ENCODE data around the gene RAB44. TPM values are rescaled to one million over a fixed set of nuclear protein-coding genes. Genes with fewer than 3 reads are reported as not detected.
A peak's percentile ranks its signal among the peaks of the same experiment; 100 is the strongest.

Gene RAB44
- polyA plus RNA-seq, 1 of the 3 experiments (the other 2 are of a cell fraction): 0.12 TPM

- Histone ChIP-seq H3K9me2 (no peaks in the 10 kb centered on the region), H3K36me3 (replicated peaks in 1 of 2; ENCODE audit: control insufficient read depth in 1 of 2, insufficient read depth in 2 of 2, low read length in 1 of 2) (peaks cover 52 to 55% of the 10 kb centered on the region in 2 experiments), H3K9me3 (no peaks in the 10 kb centered on the region), H3K79me2 (ENCODE audit: insufficient read depth) (peaks cover 85% of the 10 kb centered on the region), H2AFZ (ENCODE audit: low read depth) (no peak overlapping the region), H3K27me3 (ENCODE audit: insufficient read depth) (no peaks in the 10 kb centered on the region), H3K4me1 (ENCODE audit: control insufficient read depth in 1 of 2, insufficient read depth in 2 of 2, low read depth in 1 of 2, low read length in 1 of 2) (peaks cover 7 to 28% of the 10 kb centered on the region in 2 experiments), H3K27ac (ENCODE audit: low read depth in 2 of 2, low read length in 1 of 2) (peak overlapping the region; percentile 24 to 55), H4K20me1 (ENCODE audit: insufficient read depth) (peaks cover 90% of the 10 kb centered on the region), H3K4me2 (peak overlapping the region; percentile 94), H3F3A (replicated peaks; ENCODE audit: insufficient read depth) (peaks cover 78% of the 10 kb centered on the region), H3K9ac (peak overlapping the region; percentile 44), H3K4me3 (ENCODE audit: low read depth in 2 of 2, low read length in 1 of 2) (peak overlapping the region; percentile 53 to 91)
- CTCF ChIA-PET: interaction anchor here (0.6 to 9.5 kb wide), 8 partner anchors 8 to 179 kb away, joined by 3 to 91 read pairs (median 3); no protein-coding TSS in a partner anchor
- POLR2A ChIA-PET: interaction anchor here (0.6 kb wide), 2 partner anchors 64 to 271 kb away, joined by 3 to 5 read pairs; no protein-coding TSS in a partner anchor
- WGBS (ENCODE audit: low lambda C conversion rate): 86% methylated on average over 5 of the region's 11 CpGs
- no peak for DNase-seq
- TF ChIP-seq NFIC (IDR thresholded peaks at IDR 0.05; ENCODE audit: borderline replicate concordance): peak; percentile 7; the same call in 1 of the 2 replicates
- TF ChIP-seq, protein P1, sequence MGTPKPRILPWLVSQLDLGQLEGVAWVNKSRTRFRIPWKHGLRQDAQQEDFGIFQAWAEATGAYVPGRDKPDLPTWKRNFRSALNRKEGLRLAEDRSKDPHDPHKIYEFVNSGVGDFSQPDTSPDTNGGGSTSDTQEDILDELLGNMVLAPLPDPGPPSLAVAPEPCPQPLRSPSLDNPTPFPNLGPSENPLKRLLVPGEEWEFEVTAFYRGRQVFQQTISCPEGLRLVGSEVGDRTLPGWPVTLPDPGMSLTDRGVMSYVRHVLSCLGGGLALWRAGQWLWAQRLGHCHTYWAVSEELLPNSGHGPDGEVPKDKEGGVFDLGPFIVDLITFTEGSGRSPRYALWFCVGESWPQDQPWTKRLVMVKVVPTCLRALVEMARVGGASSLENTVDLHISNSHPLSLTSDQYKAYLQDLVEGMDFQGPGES (IDR thresholded peaks at IDR 0.05; ENCODE audit: low read depth, low read length): no peak
- TF ChIP-seq MXI1 (IDR thresholded peaks at IDR 0.05; ENCODE audit: low read depth, low read length): no peak
- TF ChIP-seq POLR2AphosphoS5 (IDR thresholded peaks at IDR 0.05; ENCODE audit: low read depth, low read length): peak; percentile 43
- TF ChIP-seq MAX (IDR thresholded peaks at IDR 0.05; ENCODE audit: low read depth): no peak
- TF ChIP-seq ELF1 (IDR thresholded peaks at IDR 0.05): no peak
These were observed 15.1 kb upstream of the RAB44 start for GRCh38 chr6:36682328-36683144.

DNA sequence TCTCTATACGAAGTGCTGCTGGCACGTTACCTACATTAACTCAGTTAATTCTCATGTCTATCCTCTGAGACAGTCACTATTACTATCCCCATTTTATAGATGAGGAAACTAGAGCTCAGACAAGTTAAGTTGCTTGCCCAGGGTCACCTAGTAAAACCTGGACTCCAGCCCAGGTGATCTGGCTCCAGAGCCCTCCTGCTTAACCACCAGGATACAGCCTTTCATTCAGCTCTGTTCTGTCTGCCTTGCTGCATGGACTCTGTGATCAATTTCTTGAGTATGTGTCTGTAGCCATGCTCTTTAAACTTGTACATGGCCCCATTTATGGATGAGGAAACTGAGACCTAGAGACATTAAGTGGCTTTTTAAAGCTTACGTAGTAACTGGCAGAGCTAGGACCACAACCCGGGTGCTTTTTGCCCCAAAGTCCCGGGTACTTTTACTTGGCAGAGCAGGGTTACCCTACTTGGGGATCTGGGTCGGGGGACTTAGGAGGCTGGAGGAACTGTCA, 14.4 kb upstream of the RAB44 start:
- TF ChIP-seq, protein P1 (IDR thresholded peaks at IDR 0.05; ENCODE audit: low read depth, low read length): no peak
- TF ChIP-seq ZBTB33 (IDR thresholded peaks at IDR 0.05; ENCODE audit: borderline replicate concordance, low read depth) (no peak), YY1 (IDR thresholded peaks at IDR 0.05; ENCODE audit: low read depth) (no peak), POLR2AphosphoS5 (IDR thresholded peaks at IDR 0.05; ENCODE audit: low read depth, low read length) (0 out of 2 replicates have a peak, but pooled peaks have one; percentile 4)
- H3K27me3 ChIP-seq (ENCODE audit: insufficient read depth): no peaks in the 10 kb centered on the region
- H3K9me2 ChIP-seq: no peaks in the 10 kb centered on the region
- peak overlapping the region in 1 of 2 experiments; percentile 7; a peak in 2 of 4 replicates for H3K27ac ChIP-seq (ENCODE audit: low read depth in 2 of 2, low read length in 1 of 2)
- peaks cover 79% of the 10 kb centered on the region for H3K79me2 ChIP-seq (ENCODE audit: insufficient read depth)
- peaks cover 78% of the 10 kb centered on the region for H3F3A ChIP-seq (replicated peaks; ENCODE audit: insufficient read depth)
- DNase-seq: no peak
- H4K20me1 ChIP-seq (ENCODE audit: insufficient read depth): peaks cover 97% of the 10 kb centered on the region
- H3K36me3 ChIP-seq (replicated peaks in 1 of 2; ENCODE audit: control insufficient read depth in 1 of 2, insufficient read depth in 2 of 2, low read length in 1 of 2): peaks cover 55% of the 10 kb centered on the region in 2 experiments
- ChIA-PET POLR2A (interaction anchor here (0.6 kb wide), 1 partner anchor 270 kb away, joined by 5 read pairs; no protein-coding TSS in a partner anchor), CTCF (interaction anchor here (0.8 to 9.5 kb wide), 8 partner anchors 17 to 83 kb away, joined by 3 to 91 read pairs (median 5); no protein-coding TSS in a partner anchor)
- no peak overlapping the region for H2AFZ ChIP-seq (ENCODE audit: low read depth)
- no peaks in the 10 kb centered on the region for H3K9me3 ChIP-seq
- peak overlapping the region; percentile 94 for H3K4me2 ChIP-seq
- WGBS (ENCODE audit: low lambda C conversion rate): 93% methylated on average over 6 of the region's 6 CpGs
- no peak overlapping the region for H3K9ac ChIP-seq
- H3K4me3 ChIP-seq (ENCODE audit: low read depth in 2 of 2, low read length in 1 of 2): peak overlapping the region; percentile 53 to 91; a peak in 3 of 4 replicates
- H3K4me1 ChIP-seq (ENCODE audit: control insufficient read depth in 1 of 2, insufficient read depth in 2 of 2, low read depth in 1 of 2, low read length in 1 of 2): peaks cover under 1 to 21% of the 10 kb centered on the region in 2 experiments; a peak in 3 of 4 replicates

Data from SK-N-SH (cell line).